GM12873 (cell line): ENCODE data around the gene TOR1B.

Experiments
- CTCF ChIP-seq: IDR thresholded peaks from 2 replicates; pipeline ENCODE4 v1.5.1; 2012; ENCODE audit warnings: low read depth, mild to moderate bottlenecking, moderate library complexity, low read length, control low read depth; ENCODE audit not compliant: insufficient read depth; ENCODE audit errors: missing control alignments

The TOR1B gene

GRCh38 chr9:129761901-129762369 lies 41.0 kb upstream of the TOR1B start:
- no peak for TF ChIP-seq CTCF

- TF ChIP-seq CTCF: no peak
Observed at GRCh38 chr9:129762985-129763926, 39.7 kb upstream of the TOR1B start.

- TF ChIP-seq CTCF: no peak
Observed at GRCh38 chr9:129765764-129766317, 37.1 kb upstream of the TOR1B start.

- TF ChIP-seq CTCF: no peak
Observed at GRCh38 chr9:129768486-129768885, 34.5 kb upstream of the TOR1B start.

GRCh38 chr9:129769669-129770068 lies 33.3 kb upstream of the TOR1B start:
- TF ChIP-seq CTCF: no peak

- TF ChIP-seq CTCF: no peak
Observed at GRCh38 chr9:129770741-129771140, 32.2 kb upstream of the TOR1B start.

GRCh38 chr9:129773262-129774048 lies 29.5 kb upstream of the TOR1B start:
- no peak for TF ChIP-seq CTCF
